Mesodermal cell (in vitro differentiated cells): ENCODE measurements around the gene LIPF.

Source experiments
- H3K27ac ChIP-seq: 2 replicates; pipeline ENCODE4 v1.7.0; 2013; ENCODE audit warnings: mild to moderate bottlenecking, low read depth, low read length, moderate library complexity; ENCODE audit not compliant: severe bottlenecking
- H3K36me3 ChIP-seq: 2 replicates; pipeline ENCODE4 v1.7.1; 2013; ENCODE audit warnings: mild to moderate bottlenecking, low read length, moderate library complexity; ENCODE audit not compliant: control insufficient read depth, insufficient read depth
- H3K4me1 ChIP-seq: one replicate; pipeline ENCODE4 v1.7.1; 2013; ENCODE audit warnings: mild to moderate bottlenecking, low read length; ENCODE audit not compliant: insufficient read depth, control insufficient read depth, poor library complexity, severe bottlenecking
- H3K4me3 ChIP-seq: 2 replicates; pipeline ENCODE4 v1.7.0; 2013; ENCODE audit warnings: low read length, control low read depth, mild to moderate bottlenecking; ENCODE audit not compliant: insufficient read depth, poor library complexity, severe bottlenecking; ENCODE audit errors: extremely low read depth
- H3K9me3 ChIP-seq: 2 replicates; pipeline ENCODE4 v1.7.1; 2013; ENCODE audit warnings: mild to moderate bottlenecking, low read length, moderate library complexity; ENCODE audit not compliant: control insufficient read depth
- WGBS, 2 experiments: methylation state at CpG; one replicate each; pipeline ENCODE4 v1.1.5; 2013; ENCODE audit warnings: missing lambda C conversion rate in 2 of 2; ENCODE audit not compliant: insufficient coverage in 2 of 2; 5-methylcytosine and 5-hydroxymethylcytosine counted together

LIPF gene

GRCh38 chr10:88672041-88672440, 7.8 kb downstream of the LIPF start:
- Histone ChIP-seq H3K4me1 (no peaks in the 10 kb centered on the region), H3K4me3 (no peak overlapping the region), H3K27ac (no peak overlapping the region), H3K36me3 (no peaks in the 10 kb centered on the region), H3K9me3 (no peaks in the 10 kb centered on the region)
- WGBS, 2 experiments = 92 to 100% methylated on average over 1 to 2 of the region's 2 CpGs

GRCh38 chr10:88676283-88677060, 12.2 kb downstream of the LIPF start:
- Histone ChIP-seq H3K27ac (no peak overlapping the region), H3K36me3 (no peaks in the 10 kb centered on the region), H3K4me1 (no peaks in the 10 kb centered on the region), H3K4me3 (no peak overlapping the region), H3K9me3 (no peaks in the 10 kb centered on the region)
- WGBS, 2 experiments = 94 to 100% methylated on average over 1 to 3 of the region's 4 CpGs

GRCh38 chr10:88680958-88681357, 16.7 kb downstream of the LIPF start:
- Histone ChIP-seq H3K27ac (no peak overlapping the region), H3K4me1 (no peaks in the 10 kb centered on the region), H3K9me3 (no peaks in the 10 kb centered on the region), H3K36me3 (no peaks in the 10 kb centered on the region), H3K4me3 (no peak overlapping the region)
- no CpG with 5 or more reads among the region's 4 CpGs for WGBS, 2 experiments

- no peak overlapping the region for H3K4me3 ChIP-seq
- H3K9me3 ChIP-seq = no peaks in the 10 kb centered on the region
- H3K36me3 ChIP-seq = no peaks in the 10 kb centered on the region
- H3K27ac ChIP-seq = no peak overlapping the region
- no peaks in the 10 kb centered on the region for H3K4me1 ChIP-seq
- 76 to 83% methylated on average over 1 to 2 of the region's 4 CpGs for WGBS, 2 experiments
Measured at GRCh38 chr10:88682491-88682890, 18.2 kb downstream of the LIPF start.

GRCh38 chr10:88687853-88688467, 23.7 kb downstream of the LIPF start:
- Histone ChIP-seq H3K4me3 (no peak overlapping the region), H3K36me3 (no peaks in the 10 kb centered on the region), H3K4me1 (peaks cover 3% of the 10 kb centered on the region), H3K9me3 (no peaks in the 10 kb centered on the region), H3K27ac (no peak overlapping the region)

- no peak overlapping the region for H3K27ac ChIP-seq
- WGBS, 2 experiments = 87 to 95% methylated on average over 6 of the region's 6 CpGs
- no peak overlapping the region for H3K4me3 ChIP-seq
- no peaks in the 10 kb centered on the region for H3K9me3 ChIP-seq
- H3K4me1 ChIP-seq = peaks cover 3% of the 10 kb centered on the region
- no peaks in the 10 kb centered on the region for H3K36me3 ChIP-seq
Measured at GRCh38 chr10:88689366-88689765, 25.1 kb downstream of the LIPF start.

- H3K4me1 ChIP-seq = peaks cover 3% of the 10 kb centered on the region
- H3K27ac ChIP-seq = no peak overlapping the region
- no peak overlapping the region for H3K4me3 ChIP-seq
- no peaks in the 10 kb centered on the region for H3K36me3 ChIP-seq
- H3K9me3 ChIP-seq = no peaks in the 10 kb centered on the region
- no CpG with 5 or more reads among the region's 4 CpGs for WGBS, 2 experiments
Measured at GRCh38 chr10:88693392-88694020, 29.3 kb downstream of the LIPF start.

GRCh38 chr10:88702848-88703597, 38.8 kb downstream of the LIPF start:
- no peak overlapping the region for H3K27ac ChIP-seq

GRCh38 chr10:88705958-88706357, 41.7 kb downstream of the LIPF start, which contains the start of gene LIPK:
LIPK (plus strand) TSS chr10:88706249; CDS start chr10:88724544, 18,295 bp downstream.
- Histone ChIP-seq H3K36me3 (no peaks in the 10 kb centered on the region), H3K4me1 (peaks cover 7% of the 10 kb centered on the region), H3K27ac (no peak within 1 kb of the TSS), H3K9me3 (no peaks in the 10 kb centered on the region), H3K4me3 (no peak within 1 kb of the TSS)
- WGBS, 2 experiments = 100% methylated on average over 1 of the region's 1 CpG

More at GRCh38 chr10:88702848-88703597, 38.8 kb downstream of the LIPF start:
- WGBS, 2 experiments = 0% methylated on average over 1 of the region's 4 CpGs; no CpG with 5 or more reads in 1 of the 2 experiments
- Histone ChIP-seq H3K9me3 (no peaks in the 10 kb centered on the region), H3K4me3 (no peak overlapping the region), H3K36me3 (no peaks in the 10 kb centered on the region), H3K4me1 (peaks cover 7% of the 10 kb centered on the region)

- Histone ChIP-seq H3K4me3 (no peak overlapping the region), H3K9me3 (no peaks in the 10 kb centered on the region), H3K27ac (no peak overlapping the region), H3K36me3 (no peaks in the 10 kb centered on the region), H3K4me1 (peaks cover 7% of the 10 kb centered on the region)
- no CpG with 5 or more reads among the region's 2 CpGs for WGBS, 2 experiments
Measured at GRCh38 chr10:88707429-88708155, 43.4 kb downstream of the LIPF start.
